ENCODE data around the gene LRMDA.

The LRMDA gene

GRCh38 chr10:76192151-76192550 is 760.7 kb downstream of the LRMDA start:
- no peak overlapping the region for H3K4me3 ChIP-seq (ENCODE audit: low read depth, low read length)
- no peaks in the 10 kb centered on the region for H3K36me3 ChIP-seq
- DNase-seq, result no peak
- H3K27me3 ChIP-seq (ENCODE audit: insufficient read depth, low read depth, severe bottlenecking), result no peaks in the 10 kb centered on the region
- no peak overlapping the region for H3K27ac ChIP-seq
- H3K9me3 ChIP-seq (ENCODE audit: severe bottlenecking), result no peaks in the 10 kb centered on the region
- no peak for TF ChIP-seq CTCF (IDR thresholded peaks at IDR 0.05; ENCODE audit: low read depth, low read length)

GRCh38 chr10:76192694-76193320 is 761.4 kb downstream of the LRMDA start:
- Histone ChIP-seq H3K27ac (no peak overlapping the region), H3K9me3 (ENCODE audit: severe bottlenecking) (no peaks in the 10 kb centered on the region), H3K4me3 (ENCODE audit: low read depth, low read length) (no peak overlapping the region), H3K27me3 (ENCODE audit: insufficient read depth, low read depth, severe bottlenecking) (no peaks in the 10 kb centered on the region), H3K36me3 (no peaks in the 10 kb centered on the region)
- no peak for TF ChIP-seq CTCF (IDR thresholded peaks at IDR 0.05; ENCODE audit: low read depth, low read length)
- no peak for DNase-seq

GRCh38 chr10:76195654-76196390 is 764.4 kb downstream of the LRMDA start:
- Histone ChIP-seq H3K4me3 (ENCODE audit: low read depth, low read length) (no peak overlapping the region), H3K36me3 (no peaks in the 10 kb centered on the region), H3K27ac (no peak overlapping the region), H3K9me3 (ENCODE audit: severe bottlenecking) (no peaks in the 10 kb centered on the region), H3K27me3 (ENCODE audit: insufficient read depth, low read depth, severe bottlenecking) (no peaks in the 10 kb centered on the region)
- no peak for DNase-seq
- TF ChIP-seq CTCF (IDR thresholded peaks at IDR 0.05; ENCODE audit: low read depth, low read length), result no peak

GRCh38 chr10:76197293-76197692 is 765.9 kb downstream of the LRMDA start:
- DNase-seq, result no peak
- Histone ChIP-seq H3K27me3 (ENCODE audit: insufficient read depth, low read depth, severe bottlenecking) (no peaks in the 10 kb centered on the region), H3K9me3 (ENCODE audit: severe bottlenecking) (no peaks in the 10 kb centered on the region), H3K4me3 (ENCODE audit: low read depth, low read length) (no peak overlapping the region), H3K27ac (no peak overlapping the region), H3K36me3 (no peaks in the 10 kb centered on the region)
- no peak for TF ChIP-seq CTCF (IDR thresholded peaks at IDR 0.05; ENCODE audit: low read depth, low read length)

- H3K27ac ChIP-seq, result no peak overlapping the region
Measured at GRCh38 chr10:76198287-76199035, 767.0 kb downstream of the LRMDA start.

More at GRCh38 chr10:76198287-76199035, 767.0 kb downstream of the LRMDA start:
- no peak for DNase-seq
- H3K36me3 ChIP-seq, result no peaks in the 10 kb centered on the region
- TF ChIP-seq CTCF (IDR thresholded peaks at IDR 0.05; ENCODE audit: low read depth, low read length), result no peak
- H3K9me3 ChIP-seq (ENCODE audit: severe bottlenecking), result no peaks in the 10 kb centered on the region
- H3K4me3 ChIP-seq (ENCODE audit: low read depth, low read length), result no peak overlapping the region
- H3K27me3 ChIP-seq (ENCODE audit: insufficient read depth, low read depth, severe bottlenecking), result no peaks in the 10 kb centered on the region

Data from WERI-Rb-1 (cell line).